Adrenal gland (tissue), 5 donors: ENCODE results near the gene LHFPL6.

Source experiments
- CTCF ChIP-seq, 6 experiments: fragments of 450-650 bp in 4 of 6; fragments of 200-600 bp in 2 of 6; sonication (generic) in 1 of 6; IDR thresholded peaks; 1 replicate in 5 of 6; 2 replicates in 1 of 6; pipeline versions ENCODE4 v1.5.1 to v1.8.0; 2016 to 2021; ENCODE audit warnings: antibody characterized with exemption in 6 of 6, mild to moderate bottlenecking in 2 of 6, moderate library complexity in 1 of 6
- POLR2A ChIP-seq, 2 donors: fragments of 450-650 bp; IDR thresholded peaks; one replicate each; pipeline ENCODE4 v1.6.1; 2017; ENCODE audit warnings: antibody characterized with exemption in 2 of 2, mild to moderate bottlenecking in 2 of 2, moderate library complexity in 1 of 2
- donor health status: DM: no; HTN: no; CAD: no.

GRCh38 chr13:39327172-39327479 is 275.9 kb downstream of the LHFPL6 start:
- no peak for TF ChIP-seq POLR2A (IDR thresholded peaks at IDR 0.05)
- TF ChIP-seq CTCF (IDR thresholded peaks at IDR 0.05), result no peak
